Suprapubic skin (tissue), 4 donors: Measurements from ENCODE around the gene KRTAP1-4. TPM values are rescaled to one million over a fixed set of nuclear protein-coding genes. Genes with fewer than 3 reads are reported as not detected.

Experiments used
- DNase-seq, 2 donors: peaks; one replicate each; pipeline ENCODE4 v3.0.0-alpha.2; 2019; ENCODE audit warnings: low spot score in 2 of 2
- H3K27ac ChIP-seq: fragments of 200-600 bp; sonication (generic); one replicate; pipeline ENCODE4 v1.5.1; 2019
- H3K27me3 ChIP-seq: fragments of 200-600 bp; sonication (generic); one replicate; pipeline ENCODE4 v1.5.1; 2019
- H3K36me3 ChIP-seq: fragments of 200-600 bp; sonication (generic); one replicate; pipeline ENCODE4 v1.5.1; 2019
- H3K4me1 ChIP-seq: fragments of 200-600 bp; sonication (generic); one replicate; pipeline ENCODE4 v1.5.1; 2019
- H3K4me3 ChIP-seq: fragments of 200-600 bp; sonication (generic); one replicate; pipeline ENCODE4 v1.5.1; 2019; ENCODE audit warnings: mild to moderate bottlenecking
- H3K9me3 ChIP-seq: fragments of 200-600 bp; sonication (generic); one replicate; pipeline ENCODE4 v1.5.1; 2019
- EP300 ChIP-seq: sonication (generic); formaldehyde crosslinking; IDR thresholded peaks from one replicate; pipeline ENCODE4 v1.6.1; 2017; ENCODE audit warnings: antibody characterized with exemption
- POLR2A ChIP-seq, 2 donors: fragments of 450-650 bp; IDR thresholded peaks; one replicate each; pipeline ENCODE4 v1.6.1; 2017; ENCODE audit warnings: antibody characterized with exemption in 2 of 2, mild to moderate bottlenecking in 2 of 2, moderate library complexity in 2 of 2
- POLR2AphosphoS5 ChIP-seq, 3 donors: sonication (generic); formaldehyde crosslinking; IDR thresholded peaks; one replicate each; pipeline ENCODE4 v1.6.1; 2017; ENCODE audit warnings: antibody characterized with exemption in 3 of 3
- WGBS: methylation state at CpG from one replicate; pipeline ENCODE4 v1.1.5; 2018; 5-methylcytosine and 5-hydroxymethylcytosine counted together
- total RNA-seq, 4 donors: library from RNA; depleted of rRNA; stranded (reverse); fragments of >200 nt; gene quantifications; one replicate each; pipeline ENCODE4 v1.1.0, GENCODE V29; 2016
- TF ChIP-seq, protein P1 (sequence below), 2 donors: fragments of 200-600 bp in 1 of 2; fragments of 450-650 bp in 1 of 2; sonication (generic) in 1 of 2; IDR thresholded peaks; one replicate each; pipeline ENCODE4 v1.5.1; 2016 to 2019; ENCODE audit warnings: antibody characterized with exemption in 2 of 2, mild to moderate bottlenecking in 1 of 2, moderate library complexity in 1 of 2

KRTAP1-4 gene, protein sequence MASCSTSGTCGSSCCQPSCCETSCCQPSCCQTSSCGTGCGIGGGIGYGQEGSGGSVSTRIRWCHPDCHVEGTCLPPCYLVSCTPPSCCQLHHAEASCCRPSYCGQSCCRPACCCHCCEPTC
- 1 to 10 TPM in 1 of 4 donors, not detected in 3; 3.2 TPM for total RNA-seq

DNA sequence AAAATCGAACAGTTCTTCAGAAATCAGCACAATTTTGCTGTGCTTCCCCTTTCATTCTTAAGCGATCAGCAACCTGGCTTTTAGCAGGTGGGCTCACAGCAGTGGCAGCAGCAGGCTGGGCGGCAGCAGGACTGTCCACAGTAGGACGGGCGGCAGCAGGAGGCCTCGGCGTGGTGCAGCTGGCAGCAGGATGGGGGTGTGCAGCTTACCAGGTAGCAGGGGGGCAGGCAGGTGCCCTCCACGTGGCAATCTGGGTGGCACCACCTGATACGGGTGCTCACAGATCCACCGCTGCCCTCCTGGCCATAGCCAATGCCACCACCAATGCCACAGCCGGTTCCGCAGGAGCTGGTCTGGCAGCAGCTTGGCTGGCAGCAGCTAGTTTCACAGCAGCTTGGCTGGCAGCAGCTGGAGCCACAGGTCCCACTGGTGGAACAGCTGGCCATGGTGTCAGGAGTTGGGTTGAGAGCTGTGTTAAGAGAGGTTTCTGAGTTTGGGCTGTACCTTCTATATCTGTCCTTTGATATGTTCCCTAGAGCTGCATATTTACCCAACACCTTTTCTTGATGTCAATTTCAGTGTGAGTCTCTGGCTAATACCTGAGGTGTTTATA, at the start of gene KRTAP1-4:
Gene KRTAP1-4, minus strand, starts transcription at position 563 of the 613 bp plus-strand sequence. Its CDS starts 117 bp downstream, at position 446.
- WGBS, result 83% methylated on average over 8 of the region's 12 CpGs
- no peak for DNase-seq
- H3K9me3 ChIP-seq, result no peaks in the 10 kb centered on the region
- H3K4me1 ChIP-seq, result peaks cover 9% of the 10 kb centered on the region
- H3K27ac ChIP-seq, result no peak within 1 kb of the TSS
- peaks cover 16% of the 10 kb centered on the region for H3K27me3 ChIP-seq
- no peak within 1 kb of the TSS for H3K4me3 ChIP-seq
- no peaks in the 10 kb centered on the region for H3K36me3 ChIP-seq
- no peak for TF ChIP-seq POLR2A (IDR thresholded peaks at IDR 0.05)
- TF ChIP-seq, protein P1, sequence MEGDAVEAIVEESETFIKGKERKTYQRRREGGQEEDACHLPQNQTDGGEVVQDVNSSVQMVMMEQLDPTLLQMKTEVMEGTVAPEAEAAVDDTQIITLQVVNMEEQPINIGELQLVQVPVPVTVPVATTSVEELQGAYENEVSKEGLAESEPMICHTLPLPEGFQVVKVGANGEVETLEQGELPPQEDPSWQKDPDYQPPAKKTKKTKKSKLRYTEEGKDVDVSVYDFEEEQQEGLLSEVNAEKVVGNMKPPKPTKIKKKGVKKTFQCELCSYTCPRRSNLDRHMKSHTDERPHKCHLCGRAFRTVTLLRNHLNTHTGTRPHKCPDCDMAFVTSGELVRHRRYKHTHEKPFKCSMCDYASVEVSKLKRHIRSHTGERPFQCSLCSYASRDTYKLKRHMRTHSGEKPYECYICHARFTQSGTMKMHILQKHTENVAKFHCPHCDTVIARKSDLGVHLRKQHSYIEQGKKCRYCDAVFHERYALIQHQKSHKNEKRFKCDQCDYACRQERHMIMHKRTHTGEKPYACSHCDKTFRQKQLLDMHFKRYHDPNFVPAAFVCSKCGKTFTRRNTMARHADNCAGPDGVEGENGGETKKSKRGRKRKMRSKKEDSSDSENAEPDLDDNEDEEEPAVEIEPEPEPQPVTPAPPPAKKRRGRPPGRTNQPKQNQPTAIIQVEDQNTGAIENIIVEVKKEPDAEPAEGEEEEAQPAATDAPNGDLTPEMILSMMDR (IDR thresholded peaks at IDR 0.05), result no peak
- no peak for TF ChIP-seq EP300
- TF ChIP-seq POLR2AphosphoS5 (IDR thresholded peaks at IDR 0.05), result no peak

DNA sequence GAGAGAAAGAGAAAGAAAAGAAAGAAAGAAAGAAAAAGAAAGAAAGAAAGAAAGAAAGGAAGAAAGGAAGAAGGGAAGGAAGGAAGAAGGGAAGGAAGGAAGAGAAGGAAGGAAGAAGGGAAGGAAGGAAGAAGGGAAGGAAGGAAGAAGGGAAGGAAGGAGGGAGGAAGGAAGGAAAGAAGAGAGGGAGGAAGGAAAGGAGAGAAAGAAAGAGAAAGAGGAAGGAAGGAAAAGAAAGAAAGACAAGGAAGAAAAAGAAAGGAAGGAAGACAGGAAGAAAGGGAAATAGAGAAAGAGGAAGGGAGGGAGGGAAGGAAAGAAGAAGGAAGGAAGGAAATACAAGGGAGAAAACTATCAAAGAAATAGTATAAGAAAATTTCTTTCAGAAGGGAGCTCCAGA, 46.8 kb upstream of the KRTAP1-4 start:
- Histone ChIP-seq H3K4me3 (no peak overlapping the region), H3K4me1 (no peaks in the 10 kb centered on the region), H3K27ac (no peak overlapping the region), H3K9me3 (no peaks in the 10 kb centered on the region), H3K36me3 (no peaks in the 10 kb centered on the region), H3K27me3 (no peaks in the 10 kb centered on the region)
- TF ChIP-seq EP300 (no peak), POLR2AphosphoS5 (IDR thresholded peaks at IDR 0.05) (no peak), POLR2A (IDR thresholded peaks at IDR 0.05) (no peak)
- TF ChIP-seq, protein P1 (IDR thresholded peaks at IDR 0.05), result no peak
- DNase-seq, result no peak

DNA sequence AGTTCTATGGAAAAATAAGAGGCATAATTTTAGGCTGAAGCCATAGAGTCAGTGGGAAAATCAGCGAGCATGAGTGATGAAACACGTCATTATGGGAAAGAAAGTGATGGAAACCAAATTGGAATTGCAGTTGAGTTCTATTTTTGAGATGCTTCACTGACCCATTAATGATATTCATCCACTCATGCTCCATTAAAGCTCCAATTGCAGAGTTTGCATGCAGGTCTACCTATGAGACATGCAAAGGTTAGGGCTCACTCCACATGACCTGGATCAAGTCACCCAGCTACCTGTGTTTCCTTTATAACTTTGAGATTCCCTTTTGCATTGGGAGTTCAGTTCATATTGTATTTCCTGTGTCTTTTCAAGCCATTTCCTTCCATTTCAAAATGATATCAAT, 43.7 kb upstream of the KRTAP1-4 start:
- Histone ChIP-seq H3K27ac (no peak overlapping the region), H3K4me3 (no peak overlapping the region), H3K36me3 (no peaks in the 10 kb centered on the region), H3K4me1 (no peaks in the 10 kb centered on the region), H3K27me3 (no peaks in the 10 kb centered on the region), H3K9me3 (no peaks in the 10 kb centered on the region)
- DNase-seq, result no peak
- WGBS, result 92% methylated on average over 2 of the region's 2 CpGs
- TF ChIP-seq EP300 (no peak), POLR2A (IDR thresholded peaks at IDR 0.05) (no peak), POLR2AphosphoS5 (IDR thresholded peaks at IDR 0.05) (no peak)
- TF ChIP-seq, protein P1 (IDR thresholded peaks at IDR 0.05), result no peak

DNA sequence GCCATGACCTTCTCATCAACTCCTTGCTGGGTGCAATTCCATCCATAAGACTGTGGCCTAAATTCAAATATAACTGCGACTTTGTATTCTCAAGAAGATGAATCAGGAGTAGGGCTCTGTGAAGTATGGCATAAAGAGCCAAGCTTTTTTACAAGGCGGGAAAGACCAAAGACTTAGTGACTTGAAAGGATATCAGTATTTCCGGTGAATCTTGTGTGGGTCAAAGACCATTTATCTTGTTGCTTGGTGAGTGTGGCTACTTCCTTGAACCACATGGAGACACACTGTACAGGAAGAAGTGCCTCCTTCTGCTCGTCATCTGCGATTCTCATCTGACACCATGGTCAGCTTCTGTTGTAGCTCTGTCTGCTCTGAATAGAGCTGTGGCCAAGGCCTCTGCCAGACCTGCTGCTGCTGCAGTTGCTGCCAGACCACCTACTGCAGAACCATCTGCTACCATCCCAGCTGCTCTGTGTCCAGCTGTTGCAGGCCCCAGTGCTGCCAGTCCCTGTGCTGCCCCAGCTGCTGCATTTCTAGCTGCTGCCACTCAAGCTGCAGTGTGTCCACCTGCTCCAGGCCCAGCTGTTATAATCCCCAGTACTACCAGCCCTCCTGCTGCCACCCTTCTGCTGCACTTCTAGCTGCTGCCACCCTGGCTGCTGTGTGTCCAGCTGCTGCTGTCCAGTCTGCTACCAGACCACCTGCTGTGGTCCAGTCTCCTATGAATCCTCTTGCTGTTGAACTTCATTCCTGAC, 41.8 kb upstream of the KRTAP1-4 start:
- Histone ChIP-seq H3K36me3 (no peaks in the 10 kb centered on the region), H3K9me3 (no peaks in the 10 kb centered on the region), H3K27ac (no peak overlapping the region), H3K4me3 (no peak overlapping the region), H3K27me3 (no peaks in the 10 kb centered on the region), H3K4me1 (no peaks in the 10 kb centered on the region)
- DNase-seq, result no peak
- TF ChIP-seq, protein P1 (IDR thresholded peaks at IDR 0.05), result no peak
- TF ChIP-seq POLR2AphosphoS5 (IDR thresholded peaks at IDR 0.05) (no peak), POLR2A (IDR thresholded peaks at IDR 0.05) (no peak), EP300 (no peak)
- WGBS, result 79% methylated on average over 5 of the region's 5 CpGs

DNA sequence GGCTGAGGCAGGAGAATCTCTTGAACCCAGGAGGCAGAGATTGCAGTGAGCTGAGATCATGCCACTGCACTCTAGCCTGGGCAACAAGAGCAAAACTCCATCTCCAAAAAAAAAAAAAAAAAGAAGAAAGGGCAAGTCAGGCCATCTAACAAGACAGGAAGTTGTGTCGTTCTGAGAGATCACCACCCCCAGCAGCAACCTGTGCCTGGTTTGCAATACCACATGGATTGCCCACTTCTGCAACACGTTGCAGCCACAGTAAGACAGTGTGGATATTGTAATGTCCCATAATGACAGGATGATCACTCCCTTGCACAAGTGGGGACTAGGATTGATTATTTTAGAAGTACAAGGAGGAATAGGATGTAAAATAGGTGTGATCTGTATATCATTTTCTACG, 39.0 kb upstream of the KRTAP1-4 start:
- no peaks in the 10 kb centered on the region for H3K36me3 ChIP-seq
- TF ChIP-seq, protein P1 (IDR thresholded peaks at IDR 0.05), result no peak
- TF ChIP-seq POLR2AphosphoS5 (IDR thresholded peaks at IDR 0.05) (no peak), POLR2A (IDR thresholded peaks at IDR 0.05) (no peak), EP300 (no peak)
- no peaks in the 10 kb centered on the region for H3K9me3 ChIP-seq
- no peak overlapping the region for H3K4me3 ChIP-seq
- 79% methylated on average over 3 of the region's 3 CpGs for WGBS
- DNase-seq, result no peak
- H3K27me3 ChIP-seq, result no peaks in the 10 kb centered on the region
- H3K4me1 ChIP-seq, result no peaks in the 10 kb centered on the region
- H3K27ac ChIP-seq, result no peak overlapping the region
